Embryonic facial prominence (tissue), 1 donor: Measurements from ENCODE around the gene LRRC45.
"Not testable (repeated sequence)": the region's sequence is repeated elsewhere in the genome, so short reads cannot be mapped to it uniquely, and the experiment has no call there.

Source experiments
- DNase-seq: peaks from one replicate; pipeline ENCODE4 v3.0.0-alpha.2; 2016; ENCODE audit errors: extremely low spot score

LRRC45 gene

DNA sequence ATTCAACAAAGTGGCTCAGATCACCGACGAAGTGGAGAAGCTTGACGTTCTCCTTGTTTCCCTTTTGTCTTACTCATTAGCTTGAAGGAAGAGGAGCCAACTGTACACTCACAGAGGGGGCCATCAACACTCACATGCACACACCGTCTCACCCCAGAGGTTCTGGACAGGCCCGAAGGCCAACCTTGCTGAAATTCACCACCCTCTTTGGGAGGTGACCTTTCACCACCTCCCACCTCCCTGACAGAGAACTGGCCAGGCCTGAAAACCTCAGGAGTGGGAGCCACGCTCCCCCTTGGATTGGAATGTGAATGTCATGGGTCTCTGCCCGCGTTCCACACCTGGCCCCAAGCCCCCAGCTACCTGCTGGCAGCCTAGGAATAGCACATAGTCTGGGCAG is 12.4 kb downstream of the LRRC45 start:
- DNase-seq, result no peak

GRCh38 chr17:82035956-82036633 is 13.0 kb downstream of the LRRC45 start:
- DNase-seq, result no peak

- no peak for DNase-seq
These were observed 13.6 kb downstream of the LRRC45 start for GRCh38 chr17:82036634-82037091.

GRCh38 chr17:82037092-82037888 is 14.2 kb downstream of the LRRC45 start, which contains the start of gene DCXR:
TSS of gene DCXR (minus strand) at chr17:82037697. CDS start at chr17:82037682, 15 bp downstream.
- DNase-seq, result peak; percentile 75

DNA sequence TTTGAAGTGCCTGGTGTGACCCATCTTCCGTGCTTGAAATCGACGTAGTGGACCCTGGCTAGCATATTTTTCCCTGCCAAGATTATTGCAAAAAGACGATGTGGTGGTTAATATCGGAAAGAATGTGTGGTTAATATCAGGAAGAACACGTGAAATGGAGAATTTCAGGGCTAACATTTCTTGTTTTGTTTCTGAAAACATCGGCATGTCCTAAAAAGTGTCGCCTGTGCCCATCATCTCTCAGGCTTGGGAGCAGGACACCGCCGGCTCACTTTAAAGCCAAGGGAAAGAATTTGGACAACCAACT is 14.7 kb downstream of the LRRC45 start:
- no peak for DNase-seq

GRCh38 chr17:82038796-82039409 is 15.8 kb downstream of the LRRC45 start:
- not testable (repeated sequence) for DNase-seq

DNA sequence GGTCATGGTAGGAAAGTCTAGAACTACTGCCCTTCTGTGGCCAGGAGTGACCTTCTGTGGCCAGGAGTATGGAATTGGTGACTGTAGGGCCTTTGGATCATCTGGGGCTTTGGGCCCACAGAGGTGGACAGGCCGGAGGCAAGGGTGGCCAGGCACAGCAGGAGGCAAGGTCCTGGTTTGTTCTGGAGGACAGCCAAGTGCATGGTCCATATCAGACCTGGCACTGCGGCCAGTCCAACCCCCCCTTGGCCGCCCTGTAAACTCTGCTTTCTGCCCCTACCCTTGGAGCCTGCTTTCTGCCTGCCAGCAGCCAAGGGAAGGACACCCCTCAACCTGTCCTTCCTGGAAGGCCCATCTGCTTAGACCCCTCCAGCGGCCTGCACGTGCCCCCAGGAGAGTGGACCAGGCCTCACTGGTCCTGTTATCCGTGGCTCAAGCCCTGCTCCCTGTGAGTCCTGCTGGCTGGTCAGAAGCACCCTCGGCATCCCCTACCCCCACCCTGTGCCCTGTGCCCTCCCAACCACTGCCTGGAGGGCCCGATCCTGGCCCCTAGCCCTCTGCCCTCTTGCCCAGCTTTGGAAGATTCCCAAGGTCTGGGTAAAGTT is 16.7 kb downstream of the LRRC45 start:
- no peak for DNase-seq

GRCh38 chr17:82041144-82041814 is 18.2 kb downstream of the LRRC45 start:
- DNase-seq, result no peak

GRCh38 chr17:82042649-82043048 is 19.5 kb downstream of the LRRC45 start:
- DNase-seq, result no peak

DNA sequence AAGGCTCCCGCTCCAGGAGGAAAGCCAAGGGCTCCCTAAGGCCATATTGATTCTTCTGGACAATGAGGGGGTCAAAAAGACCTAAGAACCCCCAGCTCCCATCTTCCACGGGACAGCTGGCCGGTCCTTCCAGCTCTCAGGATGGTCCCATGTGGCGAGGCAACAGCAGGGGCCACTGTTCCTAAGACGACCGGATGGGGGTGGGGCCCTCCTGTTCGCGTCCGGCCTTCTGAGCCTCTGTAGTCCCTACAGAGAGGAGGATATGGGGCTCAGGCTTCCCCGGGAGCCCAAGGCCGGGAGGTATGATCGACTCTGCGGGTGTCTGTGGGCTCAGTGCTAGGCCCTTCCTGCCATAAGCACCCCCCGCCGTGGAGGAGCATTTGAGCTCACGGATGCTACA is 20.4 kb downstream of the LRRC45 start:
- DNase-seq, result no peak

- no peak for DNase-seq
These were observed 22.9 kb downstream of the LRRC45 start for GRCh38 chr17:82045936-82046484.

- DNase-seq, result no peak
These were observed 23.8 kb downstream of the LRRC45 start for GRCh38 chr17:82046903-82047302.

DNA sequence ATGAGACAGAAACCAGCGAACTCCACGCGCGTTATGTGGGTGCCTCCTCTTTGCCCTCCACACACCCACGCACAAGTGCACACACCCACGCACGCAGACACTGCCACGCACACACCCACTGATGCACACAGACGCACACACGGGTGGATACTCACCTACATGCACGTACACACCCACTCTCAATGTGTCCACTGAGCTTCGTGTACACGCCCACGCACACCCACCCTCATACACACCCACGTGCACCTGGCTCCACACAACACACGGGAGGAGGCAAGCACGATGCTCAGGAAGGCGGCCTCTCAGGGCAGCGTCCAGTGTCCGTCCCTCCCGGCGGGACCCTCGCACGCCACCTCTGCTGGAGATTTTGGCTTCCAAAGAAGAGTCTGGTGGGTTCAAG is 24.3 kb downstream of the LRRC45 start:
- no peak for DNase-seq

DNA sequence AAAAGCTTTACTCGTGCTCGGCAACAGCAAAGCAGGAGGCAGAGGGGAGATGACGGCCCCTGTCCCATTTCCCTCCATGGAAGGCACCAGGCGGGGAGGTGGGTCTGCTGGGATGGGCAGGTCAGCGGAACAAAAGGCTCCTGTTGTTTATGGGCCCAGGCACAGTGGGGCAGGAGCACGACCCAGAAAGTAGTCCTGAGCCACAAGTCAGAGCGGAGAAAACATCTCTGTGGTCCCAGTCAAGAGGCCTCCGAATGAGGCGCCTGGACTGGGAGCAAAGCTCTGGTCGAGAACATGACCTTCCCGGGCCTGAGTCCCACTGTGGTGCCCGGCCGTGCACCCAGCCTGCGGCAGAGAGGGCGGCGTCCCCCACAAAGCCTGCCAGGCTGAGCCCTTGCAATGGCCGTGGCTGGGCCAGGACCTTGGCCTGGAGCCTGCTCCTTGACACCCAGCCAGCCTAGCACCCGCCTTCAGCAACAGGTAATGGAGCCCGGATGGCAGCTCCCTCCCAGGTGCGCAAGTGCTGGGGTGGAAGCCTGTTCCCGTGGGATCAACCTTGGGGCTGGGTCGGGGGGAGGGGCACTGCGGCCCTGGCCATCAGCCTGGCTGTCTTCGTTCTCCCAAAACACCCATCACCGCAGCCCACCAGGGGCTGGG is 24.9 kb downstream of the LRRC45 start:
- no peak for DNase-seq

GRCh38 chr17:82048571-82048971 is 25.5 kb downstream of the LRRC45 start:
- DNase-seq, result no peak

- DNase-seq, result no peak
These were observed 26.0 kb downstream of the LRRC45 start for GRCh38 chr17:82049106-82049505.

GRCh38 chr17:82049521-82049971 is 26.4 kb downstream of the LRRC45 start:
- DNase-seq, result no peak

DNA sequence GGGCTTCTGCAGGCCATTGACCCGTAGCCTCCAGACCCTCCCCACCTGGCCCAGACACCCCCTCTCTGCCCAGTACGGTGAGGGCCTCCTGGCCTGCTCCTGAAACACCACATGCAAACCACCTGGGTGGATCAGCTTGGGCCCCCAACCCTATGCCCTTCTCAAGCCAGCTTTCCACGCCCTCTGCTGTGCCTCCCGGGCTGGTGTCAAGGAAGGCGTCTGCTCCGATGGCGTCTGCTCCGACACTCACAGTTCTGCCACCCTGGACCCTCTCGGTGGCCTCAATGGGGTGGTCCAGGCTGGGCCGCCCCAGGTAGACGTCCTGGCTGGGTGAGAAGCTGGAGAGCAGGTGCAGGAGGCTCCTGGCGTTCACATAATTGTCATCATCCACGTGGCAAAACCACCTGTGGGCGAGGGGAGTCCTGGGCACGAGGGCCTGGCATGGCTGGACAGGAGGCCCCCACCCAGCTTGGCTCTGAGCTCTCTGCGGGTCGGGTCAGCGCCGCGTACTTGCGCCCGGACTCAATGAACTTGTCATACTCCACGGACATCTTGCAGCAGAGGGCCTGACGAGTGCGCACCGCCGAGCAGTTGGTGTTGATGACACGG is 27.2 kb downstream of the LRRC45 start:
- no peak for DNase-seq

DNA sequence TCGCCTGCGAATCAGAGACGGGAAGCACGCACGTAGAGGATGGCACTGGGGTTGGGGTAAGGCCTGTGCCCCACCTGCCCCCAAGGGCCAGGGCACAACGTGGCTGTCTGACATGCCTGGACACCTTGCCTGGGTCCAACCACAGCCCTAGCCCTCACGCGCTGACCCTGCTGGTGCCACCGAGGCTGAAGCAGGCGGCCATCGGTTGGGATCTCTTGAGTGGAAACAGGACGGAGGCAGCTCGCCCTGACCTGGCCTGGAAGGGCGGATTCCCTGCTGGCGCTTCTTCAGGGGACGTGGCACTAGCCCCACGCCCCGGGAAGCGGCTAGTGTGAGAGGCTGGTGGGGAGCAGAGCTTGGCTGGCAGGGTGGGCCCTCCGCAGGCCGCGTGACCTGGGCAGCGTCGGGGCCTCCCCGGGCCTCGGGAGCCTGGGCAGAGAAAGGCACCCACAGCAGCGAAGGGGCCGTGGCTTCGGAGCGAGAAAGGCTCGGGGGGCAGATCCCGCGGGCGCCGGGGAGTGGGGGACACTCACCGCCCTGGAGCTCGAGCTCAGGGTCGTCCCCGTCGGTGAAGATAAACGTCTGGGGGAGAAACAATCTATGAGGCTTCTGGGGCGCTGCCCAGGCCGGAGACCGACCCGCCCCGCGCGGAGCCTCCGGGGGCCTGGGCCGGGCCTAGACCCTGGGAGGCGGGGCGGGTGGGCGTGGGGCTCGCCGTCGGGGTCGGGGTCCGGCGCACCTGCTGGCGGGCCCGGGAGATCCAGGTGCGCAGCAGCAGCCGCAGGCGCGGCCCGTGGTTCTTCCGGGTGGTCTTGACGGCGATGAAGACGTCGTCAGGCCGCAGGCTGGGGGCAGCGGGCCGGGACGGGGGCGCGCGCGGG is 27.9 kb downstream of the LRRC45 start:
- DNase-seq, result no peak
